Ovary (tissue), 3 donors: ENCODE results near the gene HSPA12A.

ENCODE experiments used
- CTCF ChIP-seq, 3 donors: fragments of 450-650 bp in 2 of 3; fragments of 200-600 bp in 1 of 3; IDR thresholded peaks; one replicate each; pipeline versions ENCODE4 v1.5.1 to v1.8.0; 2016 to 2022; ENCODE audit warnings: antibody characterized with exemption in 3 of 3, mild to moderate bottlenecking in 1 of 3
- POLR2A ChIP-seq: fragments of 450-650 bp; IDR thresholded peaks from one replicate; pipeline ENCODE4 v1.6.1; 2017; ENCODE audit warnings: antibody characterized with exemption, mild to moderate bottlenecking, moderate library complexity
- donor health status: DM: no; HTN: no; CAD: no.

- TF ChIP-seq CTCF (IDR thresholded peaks at IDR 0.05) (no peak), POLR2A (no peak)
Measured at GRCh38 chr10:116715839-116716377, 26.5 kb downstream of the HSPA12A start.
